GM18951 (cell line): Measurements from ENCODE around the gene RASD2.
"Not testable (repeated sequence)": the region's sequence is repeated elsewhere in the genome, so short reads cannot be mapped to it uniquely, and the experiment has no call there.

ENCODE experiments used
- POLR2A ChIP-seq: IDR thresholded peaks from 4 replicates; pipeline ENCODE4 v1.6.1; 2011; ENCODE audit warnings: mild to moderate bottlenecking; ENCODE audit not compliant: insufficient read length, insufficient read depth; ENCODE audit errors: extremely low read depth
- in situ Hi-C: fragments of 300-500 bp; cut with MboI; formaldehyde crosslinking; loops from one replicate; pipeline ENCODE4 v1.12.0; 2022; ENCODE audit warnings: low sequenced_read_pairs, mixed read lengths, inconsistent platforms; ENCODE audit not compliant: unreplicated experiment

RASD2 gene

GRCh38 chr22:35510951-35511350, 29.7 kb upstream of the RASD2 start:
- in situ Hi-C loops: no loop called here
- TF ChIP-seq POLR2A: no peak

DNA sequence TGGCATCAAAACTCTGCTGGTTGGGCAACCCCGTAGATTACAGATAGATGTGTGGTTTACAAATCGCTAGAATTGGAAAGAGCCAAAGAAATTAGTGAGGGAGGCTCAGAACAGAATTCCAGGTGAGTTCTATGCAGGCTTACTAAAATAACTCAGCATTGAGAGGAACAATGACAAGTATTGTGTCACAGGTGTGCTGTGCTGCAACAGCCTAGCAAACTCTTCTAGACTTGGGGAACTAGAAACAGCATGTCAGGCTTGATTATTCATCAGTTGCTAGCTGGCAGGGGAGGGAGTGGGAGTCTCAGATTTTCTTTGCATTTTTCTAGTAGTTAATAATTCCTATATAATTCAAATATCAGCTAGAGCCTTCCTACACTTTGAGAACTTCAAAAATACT, 26.3 kb upstream of the RASD2 start:
- no peak for TF ChIP-seq POLR2A
- in situ Hi-C loops: no loop called here

GRCh38 chr22:35515952-35516351, 24.7 kb upstream of the RASD2 start:
- in situ Hi-C loops: not testable (repeated sequence)

- TF ChIP-seq POLR2A: no peak
- in situ Hi-C loops: no loop called here
Observed at GRCh38 chr22:35516723-35517122, 23.9 kb upstream of the RASD2 start.

- in situ Hi-C loops: no loop called here
- TF ChIP-seq POLR2A: no peak
Observed at GRCh38 chr22:35517207-35517606, 23.4 kb upstream of the RASD2 start.

DNA sequence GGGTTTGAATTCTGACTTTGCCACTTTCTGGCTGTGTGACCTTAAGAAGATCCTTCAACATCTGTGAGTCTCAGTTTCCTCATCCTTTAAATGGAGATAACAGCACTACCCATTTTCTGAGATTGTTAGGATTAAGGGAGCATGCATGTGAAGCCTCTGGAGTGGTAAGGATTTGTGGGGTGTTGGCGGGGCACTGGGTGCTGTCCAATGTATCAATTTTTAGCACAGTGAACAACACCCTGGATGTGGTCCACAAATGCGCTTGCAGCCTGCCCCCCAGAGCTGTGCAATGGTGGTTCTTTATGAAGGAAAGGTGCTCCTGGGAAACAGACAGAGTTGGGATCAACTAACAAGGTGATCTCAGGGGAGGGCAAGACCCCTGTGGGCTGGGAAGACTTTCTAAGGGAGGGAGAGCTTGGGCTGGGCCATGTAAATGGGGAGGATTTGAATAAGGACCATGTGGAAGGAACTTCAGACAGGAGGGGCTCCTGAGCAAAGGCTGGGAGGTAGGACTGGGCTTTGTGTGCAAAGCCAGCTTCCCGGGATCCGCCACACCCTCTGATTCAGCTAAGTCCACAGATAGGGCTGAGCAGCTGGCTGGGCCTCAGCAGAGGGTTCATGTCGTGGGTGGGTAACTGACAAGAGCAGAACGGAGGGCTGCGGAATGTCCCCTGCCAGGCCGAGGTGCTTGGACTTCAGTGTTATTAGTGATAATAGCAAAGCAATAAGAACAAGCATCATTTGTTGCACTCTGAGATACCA, 22.7 kb upstream of the RASD2 start:
- TF ChIP-seq POLR2A: no peak
- in situ Hi-C loops: no loop called here

DNA sequence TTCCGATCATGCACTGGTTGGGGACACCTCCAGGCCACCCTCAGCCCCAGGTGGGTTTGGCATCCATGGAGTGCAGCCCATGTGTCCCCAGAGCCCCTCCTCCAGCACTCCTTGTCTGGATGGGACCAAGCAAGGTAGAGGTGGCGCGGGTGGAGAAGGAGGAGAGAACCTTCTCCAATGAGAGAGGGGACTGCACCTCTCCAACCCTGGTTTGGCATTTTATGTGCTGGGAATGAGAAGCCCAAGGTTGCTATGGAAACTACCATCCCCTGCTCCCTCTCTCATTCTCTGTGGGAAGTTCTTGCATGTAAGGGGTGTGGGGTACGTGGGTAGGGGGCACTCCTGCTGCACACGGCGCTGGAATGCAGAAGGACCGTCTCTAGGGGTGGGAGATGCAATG, 21.8 kb upstream of the RASD2 start:
- no peak for TF ChIP-seq POLR2A
- in situ Hi-C loops: no loop called here

GRCh38 chr22:35519306-35520000, 21.2 kb upstream of the RASD2 start:
- in situ Hi-C loops: no loop called here
- TF ChIP-seq POLR2A: no peak

- in situ Hi-C loops: no loop called here
- TF ChIP-seq POLR2A: no peak
Observed at GRCh38 chr22:35521358-35522224, 19.0 kb upstream of the RASD2 start.

DNA sequence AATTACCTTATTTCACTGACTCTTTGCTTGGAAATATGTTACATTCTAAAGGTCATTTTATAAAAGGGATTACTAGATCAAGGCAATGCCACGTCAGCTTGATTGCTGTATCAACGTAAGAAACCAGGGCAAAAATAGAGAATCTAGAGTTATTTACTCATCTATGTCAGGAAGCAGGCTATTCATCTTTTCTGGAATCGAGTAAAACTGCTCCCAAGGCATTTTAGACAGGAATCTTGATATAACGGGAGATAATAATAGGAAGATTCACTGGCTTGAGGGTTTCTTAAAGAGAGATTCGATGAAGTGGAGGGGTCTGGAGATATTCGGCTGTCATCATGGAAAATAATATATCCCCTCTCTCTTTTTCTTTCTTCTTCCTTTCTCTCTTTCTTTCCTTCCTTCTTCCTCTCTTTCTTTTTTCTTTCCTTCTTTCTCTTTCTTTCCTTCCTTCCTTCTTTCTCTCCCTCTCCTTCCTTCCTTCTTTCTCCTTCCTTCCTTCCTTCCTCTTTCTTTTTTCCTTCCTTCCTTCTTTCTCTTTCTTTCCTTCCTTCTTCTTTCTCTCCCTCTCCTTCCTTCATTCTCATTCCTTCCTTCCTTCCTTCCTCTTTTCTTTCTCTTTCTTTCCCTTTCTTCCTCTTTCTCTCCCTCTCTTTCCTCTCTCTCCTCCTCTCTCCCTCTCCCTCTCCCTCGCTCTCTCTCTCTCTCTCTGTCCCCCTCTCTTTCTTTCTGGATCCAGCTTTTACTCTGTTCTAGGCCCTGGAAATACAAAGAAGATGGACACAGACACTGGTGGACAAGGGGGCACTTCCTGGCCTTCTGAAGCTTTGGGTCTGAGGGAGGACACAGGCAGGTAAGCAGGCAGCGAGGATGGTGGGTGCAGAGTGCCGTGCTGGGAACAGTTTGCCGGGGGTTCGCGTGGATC, 18.1 kb upstream of the RASD2 start:
- no peak for TF ChIP-seq POLR2A
- in situ Hi-C loops: no loop called here

GRCh38 chr22:35523167-35523947, 17.3 kb upstream of the RASD2 start:
- in situ Hi-C loops: no loop called here
- TF ChIP-seq POLR2A: no peak
